Measurements from ENCODE around the gene SETD5.

The SETD5 gene

DNA sequence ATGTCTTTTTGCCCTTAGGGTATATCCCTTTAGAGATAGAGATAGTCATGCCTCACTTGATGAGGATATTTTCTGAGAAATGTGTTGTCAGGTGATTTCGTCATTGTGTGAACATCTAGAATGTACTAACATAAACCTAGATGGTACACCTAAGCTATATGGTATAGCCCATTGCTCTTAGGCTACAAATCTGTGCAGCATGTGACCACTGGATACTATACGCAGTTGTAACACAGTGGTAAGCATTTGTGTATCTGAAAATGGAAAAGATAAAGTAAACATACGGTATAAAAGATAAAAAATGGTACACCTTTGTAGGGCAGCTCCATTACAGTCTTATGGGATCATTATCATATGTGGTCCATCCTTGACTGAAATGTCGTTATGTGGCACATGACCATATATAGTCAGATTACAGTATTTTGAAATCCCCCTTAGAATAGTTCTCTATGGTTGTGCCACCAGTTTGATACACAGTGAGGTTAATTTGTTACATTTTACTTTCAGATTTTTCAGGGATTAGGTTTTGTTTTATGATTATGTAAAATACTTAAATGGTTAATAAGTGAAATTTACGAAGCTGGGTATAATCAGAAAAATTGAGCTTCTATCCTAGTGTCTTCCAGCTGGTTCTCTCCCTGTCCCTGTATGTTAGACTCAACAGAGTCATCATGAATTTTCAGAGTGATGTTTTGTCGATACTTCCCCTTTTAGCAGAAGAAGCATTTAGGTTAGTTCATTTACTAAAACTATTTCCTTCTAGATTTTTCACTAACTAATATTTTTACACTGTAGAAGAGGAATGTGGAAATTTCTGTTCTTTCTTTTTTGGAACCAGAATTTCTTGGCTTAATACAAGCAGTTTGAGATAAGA lies 12.8 kb downstream of the SETD5 start:
- DNase-seq: no peak

DNA sequence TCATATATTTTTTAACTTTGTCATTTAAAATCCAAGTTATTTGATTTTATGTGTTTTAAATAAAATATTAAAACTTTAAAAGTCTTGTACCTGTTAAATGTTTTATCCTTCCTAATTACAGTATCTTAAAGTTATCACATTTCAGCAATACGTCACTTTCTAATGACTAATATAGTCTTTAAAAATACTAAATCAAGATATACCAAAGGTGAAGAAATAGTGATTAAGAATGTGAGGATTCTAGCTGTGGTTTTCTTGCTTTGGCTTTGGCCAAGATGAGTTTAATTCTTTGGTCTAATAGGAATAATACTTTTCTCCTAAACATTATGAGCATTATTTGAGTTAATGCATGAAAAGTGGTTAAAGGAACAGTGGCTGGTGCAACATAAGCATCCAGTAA lies 13.9 kb downstream of the SETD5 start:
- no peak for DNase-seq

DNA sequence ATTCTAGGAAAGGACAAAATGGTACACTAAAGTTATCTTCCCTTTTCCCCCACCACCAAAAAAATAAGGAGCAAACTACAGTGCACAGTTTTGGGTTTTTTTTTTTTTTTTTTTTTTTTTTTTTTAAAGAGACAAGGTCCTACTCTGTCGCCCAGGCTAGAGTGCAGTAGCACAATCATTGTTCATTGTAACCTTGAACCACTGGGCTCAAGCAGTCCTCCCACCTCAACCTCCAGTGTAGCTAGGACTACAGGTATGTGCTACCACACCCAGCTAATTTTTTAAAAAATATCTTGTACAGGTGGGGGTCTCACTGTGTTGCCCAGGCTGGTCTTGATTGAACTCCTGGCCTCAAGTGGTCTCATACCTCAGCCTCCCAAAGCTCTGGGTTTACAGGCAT lies 14.9 kb downstream of the SETD5 start:
- no peak for DNase-seq

GRCh38 chr3:9414826-9415225 lies 17.4 kb downstream of the SETD5 start:
- no peak for DNase-seq

- no peak for DNase-seq
Observed at GRCh38 chr3:9415485-9416138, 18.2 kb downstream of the SETD5 start.

GRCh38 chr3:9416139-9416780 lies 18.8 kb downstream of the SETD5 start:
- no peak for DNase-seq

GRCh38 chr3:9420850-9421549 lies 23.6 kb downstream of the SETD5 start:
- no peak for DNase-seq

- DNase-seq: no peak
Observed at GRCh38 chr3:9422712-9423424, 25.5 kb downstream of the SETD5 start.

DNA sequence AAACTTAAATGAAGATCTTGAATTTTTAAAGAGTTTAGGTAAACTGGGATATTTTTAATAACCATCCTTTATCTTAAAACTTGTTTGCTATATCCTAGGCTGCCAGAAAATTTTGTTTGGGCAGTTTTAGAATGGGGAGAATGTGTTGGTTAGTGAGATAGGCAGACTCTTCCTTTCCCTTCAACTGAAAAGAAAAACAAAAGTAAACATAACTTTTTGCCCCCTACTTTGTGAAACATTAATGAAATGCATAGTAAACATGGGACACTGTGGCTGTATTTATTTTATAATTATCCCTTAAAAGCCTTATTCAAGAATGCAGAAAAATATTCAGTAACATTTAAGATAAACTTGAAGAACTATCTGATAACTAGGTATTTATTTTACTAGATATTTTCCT lies 31.0 kb downstream of the SETD5 start:
- DNase-seq: no peak

GRCh38 chr3:9430733-9431132 lies 33.3 kb downstream of the SETD5 start:
- no peak for DNase-seq

DNA sequence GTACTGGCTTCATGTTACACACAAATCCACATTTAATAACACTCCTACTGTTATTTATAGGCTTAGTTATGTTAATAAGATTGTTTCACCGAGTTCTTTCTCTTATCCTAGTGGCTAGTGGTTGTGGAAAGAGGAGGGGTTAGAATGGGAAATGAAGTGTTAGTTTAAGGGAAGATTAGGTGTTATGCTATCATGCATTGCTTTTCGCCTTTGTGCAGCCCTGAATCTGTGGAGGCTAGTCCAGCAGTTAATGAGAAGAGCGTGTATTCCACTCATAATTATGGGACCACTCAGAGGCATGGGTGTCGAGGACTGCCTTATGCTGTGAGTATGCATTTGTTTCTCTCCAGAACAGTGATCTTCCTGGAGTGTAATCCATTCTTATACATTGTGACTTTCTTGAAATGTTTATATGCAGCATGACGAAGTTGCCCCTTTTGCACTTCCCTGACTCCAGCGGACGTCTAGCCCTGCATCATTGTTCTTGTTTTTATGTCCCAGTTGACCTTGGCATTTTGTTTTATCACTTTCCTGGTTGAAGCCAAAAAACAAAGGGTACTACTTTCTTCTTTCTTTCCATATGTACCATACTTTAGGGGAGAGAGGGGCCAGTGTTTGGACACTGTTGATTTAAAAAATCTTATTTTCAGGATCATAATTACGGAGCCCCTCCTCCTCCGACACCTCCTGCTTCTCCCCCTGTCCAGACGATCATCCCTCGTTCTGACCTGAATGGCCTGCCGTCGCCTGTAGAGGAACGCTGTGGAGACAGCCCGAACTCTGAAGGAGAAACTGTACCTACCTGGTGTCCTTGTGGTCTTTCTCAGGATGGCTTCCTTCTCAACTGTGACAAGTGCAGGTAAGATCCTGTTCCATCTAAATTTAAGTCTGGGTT lies 36.5 kb downstream of the SETD5 start:
- no peak for DNase-seq

- DNase-seq: no peak
Observed at GRCh38 chr3:9435316-9435715, 37.9 kb downstream of the SETD5 start.

- no peak for DNase-seq
Observed at GRCh38 chr3:9439331-9439730, 41.9 kb downstream of the SETD5 start.

DNA sequence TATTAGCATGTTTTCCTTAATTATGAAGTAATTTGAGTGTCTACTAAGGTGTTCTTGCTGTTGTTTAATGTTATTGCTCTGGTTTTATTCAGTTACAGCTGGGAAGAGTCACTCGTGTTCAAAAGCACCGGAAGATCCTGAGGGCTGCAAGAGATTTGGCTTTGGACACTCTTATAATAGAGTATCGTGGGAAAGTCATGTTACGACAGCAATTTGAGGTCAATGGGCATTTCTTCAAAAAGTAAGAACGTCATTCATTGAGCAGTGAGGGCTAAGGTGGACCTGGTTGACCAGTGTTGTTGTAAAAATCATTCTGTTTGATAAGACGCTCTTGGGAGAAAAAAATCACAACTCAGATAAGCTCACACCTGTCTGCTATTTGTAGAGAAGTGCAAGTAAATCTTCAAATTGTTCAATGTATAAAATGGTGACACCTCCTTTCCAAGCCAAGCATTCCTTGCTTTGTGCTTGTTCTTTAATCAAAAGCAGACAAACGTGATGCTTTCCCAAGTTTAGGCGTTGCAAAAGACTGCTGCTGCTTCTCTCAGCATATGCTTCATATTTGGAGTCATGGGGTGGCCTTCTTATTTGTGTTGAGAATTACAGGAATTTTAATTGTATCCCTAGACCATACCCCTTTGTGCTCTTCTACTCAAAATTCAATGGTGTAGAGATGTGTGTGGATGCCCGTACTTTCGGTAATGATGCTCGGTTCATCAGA lies 44.2 kb downstream of the SETD5 start:
- DNase-seq: no peak

DNA sequence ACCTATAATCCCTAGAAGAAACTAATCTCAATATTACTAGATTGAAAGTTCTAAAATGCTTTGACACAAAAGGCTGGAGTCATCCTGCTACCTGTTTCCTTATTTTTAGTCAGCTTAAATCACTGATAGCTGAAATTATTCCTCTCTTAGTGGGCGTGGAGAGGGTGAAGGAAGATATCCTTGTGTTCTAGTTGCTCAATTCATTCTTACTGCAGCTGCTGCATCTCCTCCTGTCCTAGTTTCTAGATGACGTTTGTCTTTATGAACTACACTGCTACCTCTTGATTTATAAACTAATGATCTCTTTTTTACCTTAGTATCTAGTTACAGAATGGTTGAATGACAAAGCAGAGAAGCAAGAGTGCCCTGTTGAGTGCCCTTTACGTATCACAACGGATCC lies 50.7 kb downstream of the SETD5 start:
- DNase-seq: no peak

- no peak for DNase-seq
Observed at GRCh38 chr3:9448643-9449042, 51.2 kb downstream of the SETD5 start.

- no peak for DNase-seq
Observed at GRCh38 chr3:9450126-9450525, 52.7 kb downstream of the SETD5 start.

DNA sequence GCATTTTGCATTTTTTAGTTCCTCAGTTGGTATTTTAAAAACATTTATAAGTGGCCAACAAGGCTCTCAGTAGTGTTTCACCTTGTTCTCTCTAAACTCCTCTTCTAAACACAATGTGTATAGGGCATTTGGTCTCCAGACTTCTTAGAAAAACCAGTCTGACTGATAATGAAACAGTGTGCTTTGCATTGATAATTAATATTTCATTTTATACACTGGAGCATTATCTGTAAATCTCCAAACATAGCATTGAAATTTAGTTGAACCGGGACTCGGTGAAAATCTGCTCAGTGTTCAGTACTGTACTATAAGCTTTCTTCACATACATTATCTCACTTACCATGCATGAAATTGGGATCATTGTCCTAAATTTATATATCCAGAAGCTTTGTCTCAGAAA lies 53.6 kb downstream of the SETD5 start:
- no peak for DNase-seq

GRCh38 chr3:9452417-9452816 lies 55.0 kb downstream of the SETD5 start:
- no peak for DNase-seq

GRCh38 chr3:9455596-9456131 lies 58.2 kb downstream of the SETD5 start:
- no peak for DNase-seq

DNA sequence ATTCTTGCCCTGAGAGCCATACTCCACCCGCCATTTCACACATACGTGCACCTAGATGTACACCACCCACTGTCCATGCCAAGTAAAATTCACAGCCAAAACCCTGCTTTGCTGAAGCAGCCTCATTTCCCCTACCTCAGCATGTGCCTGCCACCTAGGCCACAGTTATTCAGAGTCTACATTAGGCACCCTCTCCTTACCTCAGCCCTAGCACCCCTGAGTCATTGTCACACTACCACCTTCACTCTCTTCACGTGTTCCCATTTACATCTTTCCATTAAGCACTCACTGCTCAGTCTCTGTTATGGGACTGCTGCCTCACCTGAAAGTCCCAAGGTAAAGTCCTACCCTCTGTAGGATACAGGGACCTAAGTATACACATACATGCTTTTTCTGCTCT lies 70.0 kb downstream of the SETD5 start:
- DNase-seq: no peak
